HepG2 (cell line): ENCODE measurements around the gene FDPS. TPM values are rescaled to one million over a fixed set of nuclear protein-coding genes. Genes with fewer than 3 reads are reported as not detected.

Source experiments
- AHR ChIP-seq: IDR thresholded peaks from 2 replicates; pipeline ENCODE4 v1.6.1; 2018; ENCODE audit warnings: missing genetic modification reagents, missing compliant biosample characterization
- ARID5B ChIP-seq: IDR thresholded peaks from 2 replicates; pipeline ENCODE4 v1.4.0; 2020; ENCODE audit warnings: mild to moderate bottlenecking, missing genetic modification reagents
- ATF6 ChIP-seq: sonication (generic); formaldehyde crosslinking; conservative IDR thresholded peaks from 2 replicates; pipeline ENCODE4 v1.4.0; 2020; ENCODE audit warnings: missing genetic modification reagents
- CEBPZ ChIP-seq: IDR thresholded peaks from 2 replicates; pipeline ENCODE4 v1.6.1; 2012; ENCODE audit warnings: low read length, improper control_type of control experiment
- FOXA3 ChIP-seq: IDR thresholded peaks from 2 replicates; pipeline ENCODE4 v1.6.1; 2016; ENCODE audit warnings: missing genetic modification reagents, missing compliant biosample characterization
- HDAC2 ChIP-seq: sonication (generic); formaldehyde crosslinking; IDR thresholded peaks from 2 replicates; pipeline ENCODE4 v1.4.0; 2020; ENCODE audit warnings: missing genetic modification reagents
- HDAC6 ChIP-seq: fragments of 200-600 bp; sonication (generic); IDR thresholded peaks from 2 replicates; pipeline ENCODE4 v1.7.0; 2017; ENCODE audit warnings: mild to moderate bottlenecking, antibody characterized with exemption, low read length, low read depth
- IKZF4 ChIP-seq: sonication (generic); formaldehyde crosslinking; IDR thresholded peaks from 2 replicates; pipeline ENCODE4 v1.5.1; 2020; ENCODE audit warnings: borderline replicate concordance, mild to moderate bottlenecking, low read depth, missing genetic modification reagents; ENCODE audit errors: not compliant biosample characterization
- PREB ChIP-seq: sonication (generic); formaldehyde crosslinking; IDR thresholded peaks from 2 replicates; pipeline ENCODE4 v1.4.0; 2020; ENCODE audit warnings: missing genetic modification reagents
- SMAD1 ChIP-seq: sonication (generic); formaldehyde crosslinking; IDR thresholded peaks from 2 replicates; pipeline ENCODE4 v1.4.0; 2020; ENCODE audit warnings: missing genetic modification reagents, low read depth, mild to moderate bottlenecking, borderline replicate concordance
- SOX6 ChIP-seq, 2 experiments: fragments of 450-650 bp in 1 of 2; sonication (generic) in 1 of 2; formaldehyde crosslinking in 1 of 2; IDR thresholded peaks; 2 replicates each; pipeline versions ENCODE4 v1.4.0 to v1.6.1; 2017 to 2020; ENCODE audit warnings: antibody characterized with exemption in 1 of 2, mild to moderate bottlenecking in 1 of 2, missing genetic modification reagents in 1 of 2
- TCF7 ChIP-seq: sonication (generic); IDR thresholded peaks from 2 replicates; pipeline ENCODE4 v1.6.1; 2016; ENCODE audit warnings: antibody characterized with exemption, low read depth
- YY1 ChIP-seq: IDR thresholded peaks from 2 replicates; pipeline ENCODE4 v1.6.1; 2011; ENCODE audit warnings: low read length, low read depth, moderate library complexity, mild to moderate bottlenecking; ENCODE audit not compliant: insufficient read depth, insufficient replicate concordance
- ZNF136 ChIP-seq: sonication (generic); formaldehyde crosslinking; IDR thresholded peaks from 2 replicates; pipeline ENCODE4 v1.8.1; 2022; ENCODE audit warnings: low read depth, mild to moderate bottlenecking, moderate library complexity, missing genetic modification reagents
- ZUFSP ChIP-seq: sonication (generic); formaldehyde crosslinking; IDR thresholded peaks from 2 replicates; pipeline ENCODE4 v1.9.0; 2021; ENCODE audit warnings: missing genetic modification reagents, mild to moderate bottlenecking, borderline replicate concordance
- polyA plus RNA-seq, 8 experiments: library from polyadenylated mRNA; depleted of rRNA in 3 of 8; stranded (reverse) in 7 of 8; unstranded in 1 of 8; fragments of >200 nt; fragmentation: Illumina TruSeq in 4 of 8; extraction: Trizol in 4 of 8; gene quantifications; 2 replicates each; pipeline versions ENCODE4 v1.2.1 to v1.2.3, GENCODE V29; 2011 to 2016; ENCODE audit warnings: low read depth in 4 of 8, missing spikeins in 1 of 8, mixed read lengths in 1 of 8; ENCODE audit not compliant: insufficient read depth in 1 of 8
- total RNA-seq, 5 experiments: library from RNA; depleted of rRNA; stranded (reverse); fragments of >200 nt; fragmentation: Illumina TruSeq; extraction: Trizol; gene quantifications; 2 replicates each; pipeline ENCODE4 v1.2.3, GENCODE V29; 2016; ENCODE audit warnings: low read depth in 1 of 5

The FDPS gene
- total and polyA plus RNA-seq, 2 of the 13 experiments (the other 11 are each of a cell fraction or from before 2014, with no cell fraction given): 264 to 519 TPM

- TF ChIP-seq ARID5B (CRISPR knock-in tag) (0 out of 2 replicates have a peak, but pooled peaks have one; percentile 34), YY1 (peak; percentile 77), IKZF4 (no peak), SOX6 (IDR thresholded peaks at IDR 0.05) (no peak), SOX6 (CRISPR knock-in tag; IDR thresholded peaks at IDR 0.05) (0 out of 2 replicates have a peak, but pooled peaks have one; percentile 42), TCF7 (no peak), AHR (CRISPR knock-in tag) (0 out of 2 replicates have a peak, but pooled peaks have one; percentile 41), FOXA3 (CRISPR knock-in tag) (peak; percentile 25), CEBPZ (no peak), ATF6 (CRISPR knock-in tag) (no peak), ZUFSP (CRISPR knock-in tag) (no peak), PREB (CRISPR knock-in tag) (no peak), HDAC2 (CRISPR knock-in tag) (no peak), SMAD1 (CRISPR knock-in tag) (no peak), ZNF136 (CRISPR knock-in tag) (no peak), HDAC6 (no peak)
These were observed 31.4 kb upstream of the FDPS start, which contains the start of gene HCN3 (continued) for GRCh38 chr1:155277070-155277901.
